Fibroblast of skin of scalp (primary cell): Measurements from ENCODE around the gene BAHCC1.

Source experiments
- DNase-seq: peaks from one replicate; pipeline ENCODE4 v3.0.0-alpha.2; 2013

The BAHCC1 gene

DNA sequence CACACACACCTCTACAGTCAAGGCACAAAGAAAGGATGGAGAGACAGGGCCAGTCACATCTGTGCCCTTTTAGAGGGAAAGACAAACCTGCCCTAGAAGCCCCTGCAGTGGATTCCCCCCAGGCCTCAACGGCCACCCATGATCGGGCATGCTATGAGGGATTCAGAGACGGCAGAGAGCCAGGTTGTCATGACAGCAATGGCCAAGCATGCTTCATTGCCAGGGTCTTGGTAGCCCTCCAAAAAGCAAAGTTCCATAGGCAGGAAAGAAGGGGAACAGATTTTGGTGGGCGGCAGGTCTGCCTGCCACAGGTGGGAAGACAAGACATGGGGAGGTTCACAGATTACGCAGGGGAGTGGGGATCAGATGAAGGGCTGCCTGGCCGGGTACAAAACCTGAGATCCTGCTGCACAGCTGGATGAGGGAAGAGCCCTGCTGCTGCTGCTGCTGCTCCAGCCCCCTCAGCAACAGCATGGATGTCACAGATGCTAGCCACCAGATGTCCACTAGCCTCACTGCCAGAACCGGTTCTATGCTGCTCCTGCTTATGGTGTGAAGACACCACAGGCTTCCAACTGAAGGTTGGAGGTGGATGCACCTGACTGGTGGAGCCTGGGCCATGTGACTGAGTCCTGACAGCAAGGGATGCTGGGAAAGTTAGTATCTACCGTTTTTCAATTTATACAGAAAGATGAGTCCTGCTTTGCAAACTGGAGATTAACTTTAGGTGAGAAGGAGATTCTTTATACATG is 99.5 kb downstream of the BAHCC1 start:
- no peak for DNase-seq

DNA sequence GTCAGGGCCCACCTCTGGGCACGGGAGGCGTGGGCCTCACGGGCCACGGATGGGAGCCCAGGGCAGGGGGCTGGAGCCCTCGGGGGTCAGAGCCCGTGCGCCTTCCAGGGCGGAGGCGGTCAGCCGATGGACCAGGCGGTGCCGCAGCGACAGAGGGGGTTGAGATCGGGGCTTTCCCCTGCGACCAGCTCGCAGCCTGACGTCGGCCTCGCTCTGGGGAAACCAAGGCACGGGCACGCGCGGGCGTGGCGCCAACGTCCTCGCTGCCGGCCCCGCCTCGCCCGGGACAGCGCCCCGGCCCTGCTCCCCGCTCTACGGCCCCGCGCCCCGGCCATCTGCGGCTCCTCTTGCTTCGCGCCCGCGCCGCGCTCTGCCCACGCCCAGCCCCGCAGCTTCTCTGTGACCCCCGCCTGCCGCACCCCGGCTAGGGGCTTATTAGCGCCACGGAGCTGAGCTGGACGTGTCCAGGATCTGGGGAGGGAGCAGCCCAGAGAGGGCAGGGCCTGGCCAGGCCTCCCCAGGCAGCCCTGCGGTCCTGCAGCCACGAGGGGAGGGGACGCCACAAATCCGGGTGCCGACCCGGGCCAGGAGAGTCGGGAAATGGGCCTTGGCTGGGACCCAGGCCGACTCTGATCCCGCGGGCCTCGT is 103.8 kb downstream of the BAHCC1 start:
- DNase-seq, result no peak

DNA sequence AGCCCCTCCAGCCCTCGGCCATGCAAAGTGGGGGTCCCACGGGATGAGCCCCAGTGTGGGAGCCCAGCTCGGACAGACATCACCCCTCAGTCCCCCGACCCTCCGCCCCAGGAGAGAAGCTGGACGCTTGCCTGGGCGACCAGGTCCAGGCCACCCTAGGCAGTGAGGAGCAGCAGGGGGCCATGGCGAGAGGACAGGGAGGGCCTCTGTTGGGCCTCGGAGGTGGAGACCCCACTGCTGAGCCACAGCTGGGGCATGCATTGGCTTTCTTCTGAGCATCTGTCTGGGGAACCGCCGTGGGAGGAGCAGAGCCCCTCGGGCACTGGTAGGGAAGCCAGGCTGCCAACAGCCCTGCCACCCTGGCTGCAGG is 104.3 kb downstream of the BAHCC1 start:
- no peak for DNase-seq

DNA sequence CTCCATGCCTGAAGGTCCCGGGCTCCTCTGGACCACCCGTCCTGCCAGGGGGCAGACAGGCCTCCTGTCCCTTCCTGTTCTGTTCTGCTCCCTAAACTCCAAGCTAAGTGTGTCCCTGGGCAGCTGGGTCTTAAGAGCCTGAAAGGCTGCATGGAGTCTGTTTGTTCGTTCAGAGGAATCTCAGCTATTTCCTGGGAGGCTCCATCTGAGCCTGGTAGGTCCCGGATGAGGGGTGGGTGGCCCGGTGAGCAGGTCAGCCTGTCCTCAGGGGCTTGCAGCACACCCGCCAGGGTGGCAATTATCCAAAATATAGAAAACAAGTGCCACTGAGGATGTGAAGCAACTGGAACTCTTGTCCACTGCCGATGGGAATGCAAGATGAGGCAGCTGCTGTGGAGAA is 104.8 kb downstream of the BAHCC1 start:
- DNase-seq, result peak; percentile 44

DNA sequence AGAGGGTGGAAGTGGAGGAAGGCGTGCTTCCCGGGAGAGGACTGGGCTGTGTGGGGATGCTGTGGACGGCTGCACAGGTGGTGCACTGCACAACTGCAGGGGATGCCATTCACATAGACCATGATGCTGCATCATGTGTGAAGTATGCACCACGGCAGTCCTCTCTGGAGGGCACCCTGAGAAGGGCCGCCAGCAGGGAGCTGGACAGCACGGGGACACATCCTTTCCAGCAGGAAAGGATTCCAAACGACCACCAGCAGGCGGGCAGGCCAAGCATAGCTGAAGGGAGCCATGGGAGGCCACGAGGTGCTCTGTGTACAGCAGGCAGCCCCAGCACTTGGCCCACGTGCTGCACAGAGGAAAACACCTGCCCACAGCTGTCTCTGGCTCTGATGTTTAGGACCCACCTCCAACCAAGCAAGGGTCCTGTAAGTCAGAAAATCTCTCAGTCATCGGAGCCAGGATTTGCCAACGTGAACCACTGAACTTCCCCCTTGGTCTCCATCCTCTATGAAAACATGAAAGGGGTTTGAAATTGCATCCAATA is 107.3 kb downstream of the BAHCC1 start:
- no peak for DNase-seq

DNA sequence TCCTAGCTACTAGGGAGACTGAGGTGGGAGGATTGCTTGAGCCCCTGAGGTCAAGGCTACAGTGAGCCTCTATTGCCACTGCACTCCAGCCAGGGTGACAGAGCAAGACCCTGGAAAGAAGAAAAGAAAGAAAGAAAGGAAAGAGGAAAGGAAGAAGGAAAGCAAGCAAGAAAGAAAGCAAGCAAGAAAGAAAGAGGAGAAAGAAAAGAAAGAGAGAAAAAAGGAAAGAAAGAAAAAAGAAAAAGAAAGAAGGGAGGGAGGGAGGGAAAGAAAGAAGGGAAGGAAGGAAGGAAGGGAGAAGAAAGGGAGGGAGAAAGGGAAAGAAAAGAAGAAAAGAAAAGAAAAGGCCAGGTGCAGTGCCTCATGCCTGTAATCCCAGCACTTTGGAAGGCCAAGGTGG is 108.4 kb downstream of the BAHCC1 start:
- DNase-seq, result no peak

DNA sequence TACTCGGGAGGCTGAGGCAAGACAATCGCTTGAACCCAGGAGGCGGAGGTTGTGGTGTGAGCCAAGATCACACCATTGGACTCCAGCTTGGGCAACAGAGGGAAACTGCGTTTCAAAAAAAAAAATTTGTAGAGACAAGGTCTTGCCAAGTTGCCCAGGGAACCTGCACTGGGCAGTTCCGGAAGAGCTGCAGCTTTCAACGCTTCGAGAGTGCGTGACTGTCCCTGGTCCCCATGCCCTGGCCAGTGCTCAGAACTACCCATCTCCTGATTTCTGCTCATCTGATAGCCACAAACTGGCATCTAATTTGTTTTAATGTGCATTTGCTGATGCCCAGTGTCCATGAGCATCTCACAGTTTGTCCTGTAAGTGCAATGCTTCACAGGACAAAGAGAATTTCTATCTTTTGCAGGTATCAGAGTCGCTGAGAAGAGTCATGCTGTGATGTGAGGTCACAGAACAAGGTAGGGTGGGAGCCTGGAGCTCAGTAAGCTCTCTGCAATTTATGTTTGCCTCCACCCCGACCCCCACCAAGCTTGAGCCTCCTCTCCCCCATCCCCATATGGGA is 113.5 kb downstream of the BAHCC1 start:
- peak; percentile 72 for DNase-seq

DNA sequence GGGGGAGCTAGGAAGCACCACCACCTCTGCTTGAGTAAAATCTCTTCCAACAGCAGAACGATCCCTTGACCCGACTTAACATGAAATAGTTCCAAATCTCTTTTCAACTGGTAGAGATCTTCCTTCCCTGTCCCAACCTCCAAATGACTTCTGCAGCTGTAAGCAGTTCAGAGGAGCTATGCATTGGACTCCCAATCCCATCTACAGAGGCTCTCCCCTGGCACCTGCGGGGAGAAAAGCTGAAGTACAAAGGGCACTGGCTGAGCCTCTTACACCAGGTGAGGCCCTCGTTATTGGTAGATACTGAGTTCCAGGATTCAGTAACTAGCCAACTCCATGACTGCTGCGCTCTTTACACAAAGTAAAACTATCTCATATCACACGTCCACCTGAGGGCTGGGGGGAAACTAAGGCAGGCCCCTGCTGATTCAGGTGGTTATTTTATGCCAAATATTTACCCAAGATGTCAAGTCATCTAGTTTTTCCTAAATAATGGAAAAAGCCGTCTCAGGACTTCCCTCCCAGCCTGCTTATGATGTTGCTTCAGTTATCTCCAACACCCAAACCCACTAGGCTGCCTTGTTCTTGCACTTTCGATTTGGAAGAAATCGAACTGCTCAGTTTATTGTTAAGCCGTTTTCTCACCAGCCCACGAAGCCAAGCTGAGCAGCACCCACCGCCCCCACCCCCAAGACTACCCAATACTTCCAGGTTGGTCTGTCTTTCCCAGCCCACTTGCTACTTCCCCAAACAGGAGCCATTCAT is 114.1 kb downstream of the BAHCC1 start:
- DNase-seq, result no peak

DNA sequence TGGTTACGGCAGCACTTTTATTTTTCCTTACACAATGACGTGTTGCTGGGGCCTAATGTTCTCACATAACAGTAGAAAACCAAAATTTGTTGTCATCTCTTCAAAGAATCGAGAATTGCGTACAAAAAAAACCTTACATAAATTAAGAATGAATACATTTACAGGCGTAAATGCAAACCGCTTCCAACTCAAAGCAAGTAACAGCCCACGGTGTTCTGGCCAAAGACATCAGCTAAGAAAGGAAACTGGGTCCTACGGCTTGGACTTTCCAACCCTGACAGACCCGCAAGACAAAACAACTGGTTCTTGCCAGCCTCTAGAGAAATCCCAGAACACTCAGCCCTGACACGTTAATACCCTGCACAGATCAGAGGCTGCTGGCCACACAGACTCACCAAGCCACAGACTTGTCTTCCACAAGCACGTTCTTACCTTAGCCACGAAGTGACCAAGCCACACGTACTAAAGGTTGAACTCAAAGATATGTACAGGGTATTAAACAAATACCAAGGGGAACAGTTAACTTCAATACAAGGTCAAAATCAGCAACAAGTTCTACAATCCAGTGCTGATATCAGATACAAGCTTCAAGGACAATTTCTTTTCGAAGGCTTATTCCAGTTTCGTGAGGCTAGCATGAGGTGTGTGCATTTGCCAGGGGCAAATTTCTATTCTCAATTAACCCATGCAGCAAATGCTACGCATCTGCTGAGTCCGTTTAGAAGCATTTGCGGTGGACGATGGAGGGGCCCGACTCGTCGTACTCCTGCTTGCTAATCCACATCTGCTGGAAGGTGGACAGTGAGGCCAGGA is 114.9 kb downstream of the BAHCC1 start:
- DNase-seq, result no peak

DNA sequence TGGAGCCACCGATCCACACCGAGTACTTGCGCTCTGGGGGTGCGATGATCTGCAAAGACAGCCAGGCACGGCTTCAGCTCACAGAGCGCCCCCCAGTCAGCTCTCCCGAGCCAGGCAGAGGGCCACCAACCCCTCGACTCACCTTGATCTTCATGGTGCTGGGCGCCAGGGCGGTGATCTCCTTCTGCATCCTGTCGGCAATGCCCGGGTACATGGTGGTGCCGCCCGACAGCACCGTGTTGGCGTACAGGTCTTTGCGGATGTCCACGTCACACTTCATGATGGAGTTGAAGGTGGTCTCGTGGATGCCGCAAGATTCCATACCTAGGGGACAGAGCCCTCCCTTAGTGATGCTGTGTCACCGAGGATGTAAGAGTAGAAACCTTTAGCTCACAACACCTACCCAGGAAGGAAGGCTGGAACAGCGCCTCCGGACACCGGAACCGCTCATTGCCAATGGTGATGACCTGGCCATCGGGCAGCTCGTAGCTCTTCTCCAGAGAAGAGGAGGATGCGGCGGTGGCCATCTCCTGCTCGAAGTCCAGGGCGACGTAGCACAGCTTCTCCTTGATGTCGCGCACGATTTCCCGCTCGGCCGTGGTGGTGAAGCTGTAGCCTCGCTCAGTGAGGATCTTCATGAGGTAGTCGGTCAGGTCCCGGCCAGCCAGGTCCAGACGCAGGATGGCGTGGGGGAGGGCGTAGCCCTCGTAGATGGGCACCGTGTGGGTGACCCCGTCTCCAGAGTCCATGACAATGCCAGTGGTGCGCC is 115.7 kb downstream of the BAHCC1 start:
- DNase-seq, result no peak

DNA sequence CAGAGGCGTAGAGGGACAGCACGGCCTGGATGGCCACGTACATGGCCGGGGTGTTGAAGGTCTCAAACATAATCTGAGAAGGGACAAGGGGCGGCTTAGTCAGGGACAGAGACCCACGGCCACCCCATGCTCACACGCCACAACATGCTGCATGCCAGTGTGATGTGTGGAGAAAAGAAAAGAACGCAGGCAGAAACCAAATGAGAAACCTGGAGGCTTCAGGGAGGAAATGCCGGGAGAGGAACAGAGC is 116.2 kb downstream of the BAHCC1 start:
- peak; percentile 53 for DNase-seq

DNA sequence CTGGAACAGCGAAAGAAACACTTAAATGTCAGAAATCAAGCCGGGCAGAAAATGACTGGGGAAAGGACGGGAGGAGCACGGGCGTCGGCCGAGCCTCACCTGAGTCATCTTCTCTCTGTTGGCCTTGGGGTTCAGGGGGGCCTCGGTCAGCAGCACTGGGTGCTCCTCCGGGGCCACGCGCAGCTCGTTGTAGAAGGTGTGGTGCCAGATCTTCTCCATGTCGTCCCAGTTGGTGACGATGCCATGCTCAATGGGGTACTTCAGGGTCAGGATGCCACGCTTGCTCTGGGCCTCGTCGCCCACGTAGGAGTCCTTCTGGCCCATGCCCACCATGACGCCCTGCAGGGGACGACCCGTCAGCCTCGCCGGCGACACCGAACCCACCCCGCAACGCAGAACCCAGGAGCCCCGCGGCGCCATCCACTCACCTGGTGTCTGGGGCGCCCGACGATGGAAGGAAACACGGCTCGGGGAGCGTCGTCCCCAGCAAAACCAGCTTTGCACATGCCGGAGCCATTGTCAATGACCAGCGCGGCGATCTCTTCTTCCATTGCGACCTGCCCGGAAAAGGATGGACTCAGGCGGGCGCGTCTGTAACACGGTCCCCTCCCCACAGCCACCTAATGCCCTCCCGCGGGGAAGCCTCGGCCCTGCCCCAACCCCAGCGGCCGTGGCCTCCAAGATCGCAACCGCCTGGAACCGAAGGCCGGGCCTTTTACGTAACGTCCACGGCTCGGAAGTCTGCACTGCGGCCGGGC is 116.7 kb downstream of the BAHCC1 start:
- DNase-seq, result peak; percentile 60

DNA sequence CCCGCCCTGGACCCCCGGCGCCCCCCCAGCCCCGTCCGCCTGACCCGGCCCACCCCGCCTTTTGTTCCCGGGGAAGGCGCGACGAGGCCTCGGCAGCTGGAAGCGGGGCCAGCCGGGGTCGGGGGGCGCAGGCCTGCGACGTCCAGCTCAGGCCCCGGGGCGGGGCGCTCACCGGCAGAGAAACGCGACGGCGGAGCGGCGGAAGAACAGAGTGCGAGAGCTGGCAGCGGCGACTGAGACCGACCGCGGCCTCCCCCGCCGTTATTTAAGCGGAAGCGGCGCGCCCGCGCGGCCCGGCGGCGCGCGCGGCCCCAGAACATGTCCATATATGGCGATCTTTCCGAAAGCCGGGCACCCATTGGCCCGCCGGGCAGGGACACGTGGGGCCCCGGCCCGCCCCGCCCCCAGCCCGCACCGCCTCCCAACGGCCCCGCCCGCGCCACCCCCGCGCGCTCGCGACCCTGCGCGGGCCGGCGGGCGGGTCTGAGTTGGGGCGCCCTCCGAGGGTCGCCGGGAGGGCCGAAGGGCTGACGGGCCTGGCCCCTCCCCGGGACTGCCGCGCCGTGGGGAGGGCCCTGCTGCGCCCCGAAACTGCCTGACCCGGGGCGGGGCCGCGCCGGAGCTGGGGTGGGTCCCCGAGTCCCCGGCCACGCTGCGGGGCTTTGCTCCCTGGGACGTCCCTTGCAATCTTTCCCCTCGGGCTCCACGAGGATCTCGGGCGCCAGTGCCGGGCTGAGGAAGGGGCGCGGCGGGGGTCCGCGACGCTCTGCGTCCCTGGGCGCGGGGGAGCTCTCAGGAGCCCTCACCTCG is 117.5 kb downstream of the BAHCC1 start, which contains the start of gene ACTG1:
Gene ACTG1 (minus strand): TSS at position 238 of the 810 bp plus-strand sequence. CDS start 445 bp downstream, outside the sequence.
- DNase-seq, result peak; percentile 97

DNA sequence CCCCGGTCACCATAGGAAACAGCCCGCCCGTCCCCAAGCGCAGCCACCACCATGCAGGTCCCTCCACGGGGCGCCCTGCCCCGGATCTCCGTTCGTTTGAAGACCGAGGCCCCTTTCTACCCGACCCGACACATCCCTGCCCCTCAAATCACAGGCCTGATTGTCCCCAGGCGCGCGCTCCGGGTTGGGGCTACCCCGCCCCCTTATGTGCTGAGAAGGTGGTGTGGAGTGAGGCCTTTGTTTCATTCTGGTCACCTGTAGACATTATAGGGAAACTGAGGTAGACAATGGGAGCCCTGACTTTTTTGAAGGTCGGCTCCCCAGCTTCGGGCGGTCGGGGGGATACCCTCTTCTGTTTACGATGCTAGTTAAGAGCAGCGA is 118.1 kb downstream of the BAHCC1 start:
- peak; percentile 74 for DNase-seq

DNA sequence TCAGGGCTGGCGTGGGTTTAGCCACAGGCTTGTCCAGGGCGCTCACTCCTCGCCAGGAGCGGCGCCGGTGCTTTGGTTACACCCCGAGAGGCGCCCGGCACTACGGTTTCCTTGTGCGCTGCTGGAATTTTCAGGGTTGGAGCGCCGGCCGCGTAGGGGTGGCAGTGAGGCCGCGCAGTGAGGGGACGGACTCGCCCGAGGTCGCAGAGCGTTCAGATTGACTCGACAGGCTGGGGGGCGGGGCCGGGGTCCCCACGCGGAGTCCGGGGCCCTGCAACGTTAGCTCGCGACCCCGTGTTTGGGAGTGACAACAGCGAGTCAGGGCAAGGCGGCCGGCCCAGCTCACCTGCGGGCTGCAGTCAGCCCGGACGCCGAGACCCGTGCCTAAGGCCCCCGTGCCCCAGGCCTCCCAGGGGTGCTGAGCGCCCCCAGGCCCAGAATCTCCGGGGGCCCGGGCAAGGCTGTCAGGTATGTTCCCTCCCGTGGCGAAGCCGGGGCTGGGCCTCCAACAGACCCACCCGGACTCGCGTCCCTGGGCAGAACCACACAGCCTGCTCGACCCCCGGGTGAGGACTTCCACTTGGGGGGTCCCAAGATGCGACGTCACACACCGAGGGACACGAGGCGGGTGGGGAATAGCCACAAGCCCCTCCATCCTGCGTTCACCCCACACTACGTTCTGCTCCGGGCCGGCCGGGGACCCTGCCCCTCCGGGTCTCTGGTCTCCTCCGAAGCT is 118.7 kb downstream of the BAHCC1 start:
- DNase-seq, result peak; percentile 84

DNA sequence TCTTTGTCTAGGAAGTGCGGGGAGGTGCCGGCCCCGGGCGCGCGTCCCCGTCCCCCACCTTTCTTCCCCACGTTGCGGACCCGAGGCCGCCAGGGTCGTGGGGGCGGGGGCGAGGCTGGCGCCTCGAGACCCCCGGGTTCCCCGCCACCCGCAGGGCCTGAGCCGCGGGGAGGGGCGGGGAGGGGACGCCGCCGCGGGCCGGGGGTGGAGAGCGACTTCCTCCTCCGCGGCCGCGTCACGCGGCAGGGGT is 119.2 kb downstream of the BAHCC1 start:
- no peak for DNase-seq

DNA sequence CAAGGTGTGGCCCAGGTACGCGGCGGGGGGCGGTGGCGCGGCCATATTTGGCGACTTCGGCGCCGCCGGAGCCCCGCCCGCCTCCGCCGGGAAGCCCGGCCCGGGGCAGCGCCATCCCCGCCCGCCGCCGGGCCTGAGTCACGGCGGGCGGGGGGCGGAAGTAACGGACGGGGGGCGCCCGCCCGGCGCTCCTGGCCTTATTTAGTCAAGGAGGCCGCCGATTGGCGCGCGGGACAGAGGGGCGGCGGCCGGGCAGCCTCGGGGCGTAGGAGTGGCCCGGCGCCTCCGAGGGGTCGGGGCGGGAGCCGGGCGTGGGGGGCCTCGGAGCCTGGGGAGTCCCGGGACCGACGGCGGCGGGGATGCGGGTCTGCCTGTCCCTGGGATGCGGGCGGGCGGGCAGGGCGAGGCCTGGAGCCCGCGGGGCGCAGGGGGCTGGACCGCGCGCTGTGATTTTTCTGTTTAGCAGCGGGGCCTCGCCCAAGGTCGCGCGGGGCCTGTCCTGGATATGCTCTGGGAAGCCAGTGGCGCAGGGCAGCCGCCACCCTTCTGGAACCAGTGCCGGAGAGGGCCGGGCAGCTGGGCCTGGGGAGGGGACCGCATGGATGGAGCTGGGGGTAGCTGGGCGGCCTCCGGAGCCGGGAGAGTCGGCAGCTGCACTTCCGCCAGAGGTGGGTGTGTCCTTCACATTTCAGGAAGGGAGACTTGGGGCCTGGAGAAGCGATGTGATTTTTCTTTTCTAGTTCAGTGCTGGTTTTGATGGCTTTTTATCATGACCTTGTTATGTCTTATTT is 119.7 kb downstream of the BAHCC1 start:
- DNase-seq, result peak; percentile 97

DNA sequence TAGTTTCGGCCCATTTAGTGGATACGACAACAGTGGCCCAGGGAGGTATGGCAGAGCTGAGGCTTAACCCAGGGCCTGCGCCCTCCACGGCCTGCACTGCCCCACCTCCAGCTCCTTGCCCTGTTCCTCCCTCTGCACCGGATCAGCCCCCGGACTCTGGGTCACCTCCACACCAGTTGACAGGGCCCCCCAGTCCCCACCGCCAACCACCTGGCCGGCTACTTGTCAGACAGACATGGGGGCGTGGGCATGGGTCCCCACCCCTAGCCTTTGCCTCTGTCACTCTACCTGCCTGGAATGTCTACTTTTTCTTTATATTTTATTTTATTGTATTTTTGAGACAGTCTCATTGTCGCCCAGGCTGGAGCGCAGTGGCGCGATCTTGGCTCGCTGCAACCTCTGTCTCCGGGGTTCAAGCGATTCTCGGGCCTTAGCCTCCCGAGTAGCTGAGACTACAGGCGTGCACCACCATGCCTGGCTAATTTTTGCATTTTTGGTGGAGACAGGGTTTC is 120.3 kb downstream of the BAHCC1 start:
- DNase-seq, result no peak
